Skeletal muscle satellite cell (primary cell): Measurements from ENCODE around the gene C10orf90.

Source experiments
- H3K27me3 ChIP-seq: 2 replicates; pipeline ENCODE4 v1.7.0; 2013; ENCODE audit warnings: low read length; ENCODE audit not compliant: control insufficient read depth, insufficient read depth
- H3K36me3 ChIP-seq: 2 replicates; pipeline ENCODE4 v1.7.0; 2013; ENCODE audit warnings: mild to moderate bottlenecking, control low read depth, low read length; ENCODE audit not compliant: insufficient read depth
- H3K4me1 ChIP-seq: 2 replicates; pipeline ENCODE4 v1.7.0; 2013; ENCODE audit warnings: low read length; ENCODE audit not compliant: control insufficient read depth, insufficient read depth
- H3K4me2 ChIP-seq: 2 replicates; pipeline ENCODE4 v1.7.0; 2013; ENCODE audit warnings: mild to moderate bottlenecking, low read length
- H3K4me3 ChIP-seq: 2 replicates; pipeline ENCODE4 v1.7.0; 2013; ENCODE audit warnings: low read length
- H3K9ac ChIP-seq: 2 replicates; pipeline ENCODE4 v1.7.0; 2013; ENCODE audit warnings: mild to moderate bottlenecking, low read depth, low read length, moderate library complexity
- H3K9me3 ChIP-seq: replicated peaks from 2 replicates; pipeline ENCODE4 v1.7.0; 2013; ENCODE audit warnings: mild to moderate bottlenecking, control low read depth, low read length

Gene C10orf90

DNA sequence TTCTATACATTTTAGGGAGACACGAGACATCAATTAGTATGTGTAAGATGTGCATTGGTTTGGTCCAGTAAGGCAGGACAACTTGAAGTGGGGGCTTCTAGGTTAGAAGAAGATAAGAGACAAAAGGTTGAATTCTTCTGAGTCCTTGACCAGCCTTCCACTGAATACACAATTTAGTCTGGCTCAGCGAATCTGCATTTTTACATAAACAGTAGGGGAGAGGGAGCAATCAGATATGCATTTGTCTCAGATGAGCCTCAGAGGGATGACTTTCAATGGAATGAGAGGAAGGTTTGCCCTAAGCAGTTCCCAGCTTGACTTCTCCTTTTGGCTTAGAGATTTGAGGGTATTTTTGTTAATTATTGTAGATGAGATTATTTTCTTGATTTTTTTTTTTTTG, 20.0 kb upstream of the C10orf90 start:
- no peak overlapping the region for H3K9ac ChIP-seq
- H3K4me3 ChIP-seq, result no peak overlapping the region
- H3K36me3 ChIP-seq, result no peaks in the 10 kb centered on the region
- no peak overlapping the region for H3K4me2 ChIP-seq
- H3K27me3 ChIP-seq, result peaks cover 3% of the 10 kb centered on the region
- H3K9me3 ChIP-seq, result no peaks in the 10 kb centered on the region
- no peaks in the 10 kb centered on the region for H3K4me1 ChIP-seq

DNA sequence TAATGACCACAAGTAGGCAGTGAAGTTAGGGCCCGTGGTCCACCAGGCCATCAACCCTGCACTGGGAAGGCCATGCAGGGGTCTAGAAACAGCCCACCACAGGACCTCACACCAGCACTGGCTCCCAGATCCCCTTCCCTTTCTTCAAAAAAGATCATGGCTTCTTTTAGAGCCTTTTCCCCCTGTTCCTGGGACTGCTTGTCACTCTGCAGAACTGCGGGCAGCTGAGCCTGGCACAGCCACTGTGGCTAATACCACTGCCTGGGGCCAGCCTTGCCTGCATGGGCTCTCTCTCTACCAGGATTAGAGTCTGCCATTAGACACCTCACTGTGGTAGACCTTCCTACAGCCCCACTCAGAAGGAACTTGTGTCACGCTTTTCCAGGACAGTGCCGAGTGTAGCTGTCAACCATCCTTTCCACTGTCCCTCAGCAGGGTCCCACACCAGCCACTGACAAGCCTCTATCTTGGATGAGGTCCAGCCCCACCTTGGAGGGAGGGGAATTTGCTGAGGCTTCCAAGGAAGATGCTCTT, 19.0 kb upstream of the C10orf90 start:
- no peak overlapping the region for H3K4me2 ChIP-seq
- no peak overlapping the region for H3K9ac ChIP-seq
- peaks cover 3% of the 10 kb centered on the region for H3K27me3 ChIP-seq
- no peak overlapping the region for H3K4me3 ChIP-seq
- no peaks in the 10 kb centered on the region for H3K4me1 ChIP-seq
- H3K36me3 ChIP-seq, result no peaks in the 10 kb centered on the region
- H3K9me3 ChIP-seq, result no peaks in the 10 kb centered on the region

DNA sequence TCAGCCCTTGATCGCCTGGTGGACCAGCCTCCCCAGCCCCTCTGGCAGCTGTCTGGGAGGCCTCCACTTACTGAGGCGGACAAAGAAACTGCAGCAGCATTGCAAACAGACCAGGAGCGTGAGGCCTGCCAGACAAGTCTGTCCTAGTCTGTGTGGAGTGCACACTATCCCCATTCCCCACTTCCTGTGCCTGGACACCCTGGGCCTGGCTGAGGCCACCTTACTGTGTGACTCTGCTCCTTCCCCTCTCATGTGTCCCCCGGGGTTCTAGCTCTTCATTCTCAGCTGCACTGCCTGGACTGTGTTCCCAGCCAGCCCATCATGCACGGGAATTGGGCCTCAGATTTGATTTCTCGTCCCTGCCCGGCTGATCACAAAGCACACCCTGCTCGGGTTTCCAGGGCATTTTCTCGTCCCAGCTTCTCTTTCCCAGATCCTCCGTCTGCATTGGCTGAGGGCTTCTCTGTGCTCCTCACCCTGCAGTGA, 16.7 kb upstream of the C10orf90 start:
- Histone ChIP-seq H3K4me2 (no peak overlapping the region), H3K9me3 (no peaks in the 10 kb centered on the region)

DNA sequence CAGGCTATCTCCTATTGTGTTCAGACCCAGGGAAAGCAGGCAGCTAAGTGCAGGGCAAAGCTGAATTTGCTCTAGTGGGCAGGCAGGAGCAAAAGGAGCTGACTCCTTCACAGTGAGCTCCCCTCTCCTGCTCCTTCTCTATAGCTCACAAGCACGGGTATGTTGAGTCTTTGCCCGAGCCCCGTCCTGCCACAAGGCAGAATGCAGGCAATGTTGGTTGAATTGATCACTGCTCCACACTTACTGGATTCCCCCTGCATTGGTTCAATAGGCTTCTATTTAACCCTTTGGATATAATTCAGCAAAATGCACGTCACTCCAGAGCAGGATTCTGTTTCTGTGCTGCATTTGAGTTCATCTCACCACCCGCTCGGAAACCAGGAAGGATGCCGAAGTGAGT, 16.2 kb upstream of the C10orf90 start:
- H3K4me2 ChIP-seq, result no peak overlapping the region
- H3K27me3 ChIP-seq, result peaks cover 3% of the 10 kb centered on the region
- no peak overlapping the region for H3K9ac ChIP-seq
- no peaks in the 10 kb centered on the region for H3K9me3 ChIP-seq
- no peak overlapping the region for H3K4me3 ChIP-seq
- H3K4me1 ChIP-seq, result no peaks in the 10 kb centered on the region
- no peaks in the 10 kb centered on the region for H3K36me3 ChIP-seq

More for the DNA sequence above, 16.7 kb upstream of the C10orf90 start:
- H3K27me3 ChIP-seq, result peaks cover 3% of the 10 kb centered on the region
- no peaks in the 10 kb centered on the region for H3K4me1 ChIP-seq
- no peaks in the 10 kb centered on the region for H3K36me3 ChIP-seq
- H3K4me3 ChIP-seq, result no peak overlapping the region
- no peak overlapping the region for H3K9ac ChIP-seq

DNA sequence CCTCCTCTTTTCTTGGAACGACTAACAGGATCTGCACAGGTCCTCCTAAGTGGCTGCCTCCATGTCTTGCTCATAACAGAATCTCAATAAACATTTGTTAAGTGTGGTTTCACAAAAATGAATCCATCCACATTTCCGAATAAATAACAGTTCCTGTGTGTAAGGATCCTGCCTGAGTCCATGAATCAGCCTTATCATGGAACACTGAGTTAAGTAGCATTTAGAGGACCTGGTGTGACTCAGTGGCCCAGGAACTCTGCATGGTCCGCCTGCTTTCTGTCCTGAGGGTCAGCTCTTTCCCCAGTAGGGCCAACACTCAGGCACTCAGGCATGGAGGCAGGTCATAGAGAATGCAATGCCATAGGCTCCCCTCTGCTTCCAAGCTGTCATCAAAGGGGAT, 15.8 kb upstream of the C10orf90 start:
- no peak overlapping the region for H3K9ac ChIP-seq
- H3K4me3 ChIP-seq, result no peak overlapping the region
- no peaks in the 10 kb centered on the region for H3K36me3 ChIP-seq
- peaks cover 3% of the 10 kb centered on the region for H3K27me3 ChIP-seq
- H3K4me2 ChIP-seq, result no peak overlapping the region
- H3K4me1 ChIP-seq, result no peaks in the 10 kb centered on the region
- H3K9me3 ChIP-seq, result no peaks in the 10 kb centered on the region

DNA sequence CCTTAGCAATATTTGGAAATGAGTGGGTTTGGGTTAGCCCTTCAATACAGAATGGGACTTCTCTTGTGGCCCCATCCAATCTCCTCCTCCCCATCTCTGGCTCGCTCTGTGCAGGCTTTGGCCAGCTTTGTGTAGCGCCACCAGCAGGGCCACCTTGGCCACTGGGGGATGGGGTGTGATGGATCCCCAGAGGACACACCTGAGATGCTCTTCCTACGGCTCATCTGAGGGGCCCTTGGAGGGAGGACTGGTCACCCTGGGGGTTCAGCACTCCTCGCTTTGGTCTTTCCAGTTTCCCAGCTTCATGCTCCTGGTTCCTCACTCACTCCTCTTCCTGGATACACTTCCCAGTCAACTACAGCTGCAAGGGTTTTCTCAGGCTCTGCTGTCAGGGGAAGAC, 15.3 kb upstream of the C10orf90 start:
- Histone ChIP-seq H3K4me2 (no peak overlapping the region), H3K9me3 (no peaks in the 10 kb centered on the region), H3K4me3 (no peak overlapping the region), H3K27me3 (peaks cover 3% of the 10 kb centered on the region), H3K4me1 (no peaks in the 10 kb centered on the region), H3K9ac (no peak overlapping the region), H3K36me3 (no peaks in the 10 kb centered on the region)

DNA sequence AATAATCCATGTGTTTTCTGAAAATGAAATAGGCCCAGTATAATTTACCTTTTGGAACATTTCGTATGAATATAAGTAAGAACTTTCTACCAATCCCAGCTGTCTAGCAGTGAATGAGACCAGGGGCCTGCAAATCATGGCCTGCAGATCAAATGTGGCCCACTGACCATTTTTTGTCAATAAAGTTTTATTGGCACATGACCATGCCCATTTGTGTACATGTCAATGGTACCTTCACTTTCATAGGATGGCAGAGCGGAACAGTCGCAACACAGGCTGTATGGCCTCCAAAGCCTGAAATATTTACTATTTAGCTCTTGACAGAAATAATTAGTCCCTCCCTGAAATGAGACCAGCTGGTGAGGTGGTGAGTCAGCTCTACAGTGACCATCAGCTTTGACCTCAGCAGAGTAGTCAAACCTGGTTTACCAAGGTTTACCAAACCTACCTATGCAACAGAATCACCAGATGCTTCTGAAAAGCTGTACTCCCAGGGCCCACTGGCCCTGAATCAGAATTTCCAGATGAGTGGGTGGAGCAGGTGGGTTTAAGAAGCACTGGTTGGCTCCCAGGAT, 13.8 kb upstream of the C10orf90 start:
- Histone ChIP-seq H3K4me1 (no peaks in the 10 kb centered on the region), H3K9ac (no peak overlapping the region), H3K27me3 (peaks cover 3% of the 10 kb centered on the region), H3K9me3 (no peaks in the 10 kb centered on the region), H3K4me3 (no peak overlapping the region), H3K36me3 (no peaks in the 10 kb centered on the region), H3K4me2 (no peak overlapping the region)

DNA sequence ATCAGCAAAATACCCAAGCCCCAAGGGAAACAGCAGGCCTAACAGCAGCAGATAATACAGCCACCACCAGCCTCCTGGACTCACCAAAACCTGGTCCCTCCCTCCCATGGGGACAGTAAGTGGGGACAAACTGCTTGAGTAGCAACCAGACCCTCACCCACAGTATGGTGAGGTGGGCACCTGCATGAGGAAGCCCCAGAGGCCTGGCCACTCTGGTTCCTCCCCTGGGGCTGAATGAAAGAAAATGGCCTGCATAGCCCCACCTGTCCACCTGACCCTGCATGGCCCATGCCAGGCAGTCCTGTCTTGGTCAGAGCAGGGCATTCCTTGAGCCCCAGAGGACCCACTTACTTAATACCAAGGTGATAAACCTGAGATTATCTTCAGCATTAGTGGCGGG, 13.0 kb upstream of the C10orf90 start:
- no peaks in the 10 kb centered on the region for H3K36me3 ChIP-seq
- no peak overlapping the region for H3K9ac ChIP-seq
- no peaks in the 10 kb centered on the region for H3K9me3 ChIP-seq
- no peak overlapping the region for H3K4me3 ChIP-seq
- no peaks in the 10 kb centered on the region for H3K4me1 ChIP-seq
- peaks cover under 1% of the 10 kb centered on the region for H3K27me3 ChIP-seq
- no peak overlapping the region for H3K4me2 ChIP-seq

DNA sequence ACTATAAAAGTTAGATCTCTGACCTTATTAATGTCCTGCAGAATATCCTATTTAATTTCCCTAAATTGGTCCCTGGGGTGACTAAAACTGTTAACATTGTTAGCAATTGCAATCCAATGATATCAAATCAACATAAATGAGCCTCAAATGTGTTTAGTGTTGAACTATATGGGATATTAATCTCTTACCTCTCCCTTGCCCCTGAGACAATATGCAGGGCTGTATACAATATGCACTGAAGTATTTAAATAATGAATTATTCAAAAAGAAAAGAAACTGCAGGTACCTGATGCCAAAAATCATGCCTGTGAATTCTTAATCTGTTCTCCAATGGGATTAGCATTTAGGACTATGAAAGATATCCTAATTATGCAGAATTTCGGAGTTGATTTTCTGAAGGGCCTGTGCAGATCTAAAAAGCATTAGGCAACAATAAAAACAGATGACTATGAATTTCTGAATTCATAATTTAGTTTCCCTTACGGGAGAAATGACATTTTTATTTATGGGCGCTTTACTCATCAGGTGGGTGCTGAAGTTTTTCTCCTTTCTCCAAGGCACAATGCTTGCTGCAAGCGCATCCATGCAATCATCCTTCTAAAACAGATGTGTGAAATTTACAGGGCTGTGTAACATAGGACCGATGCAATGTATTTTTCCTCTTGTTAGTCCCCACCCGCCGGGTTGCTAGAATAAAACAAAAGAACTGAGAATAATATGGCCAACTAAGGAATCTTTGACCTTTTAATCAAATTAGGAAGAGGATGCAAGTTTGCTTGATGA, 5.4 kb upstream of the C10orf90 start:
- Histone ChIP-seq H3K4me3 (no peak overlapping the region), H3K4me2 (no peak overlapping the region), H3K4me1 (no peaks in the 10 kb centered on the region), H3K9me3 (no peaks in the 10 kb centered on the region), H3K36me3 (no peaks in the 10 kb centered on the region), H3K9ac (no peak overlapping the region), H3K27me3 (peaks cover 17% of the 10 kb centered on the region)

DNA sequence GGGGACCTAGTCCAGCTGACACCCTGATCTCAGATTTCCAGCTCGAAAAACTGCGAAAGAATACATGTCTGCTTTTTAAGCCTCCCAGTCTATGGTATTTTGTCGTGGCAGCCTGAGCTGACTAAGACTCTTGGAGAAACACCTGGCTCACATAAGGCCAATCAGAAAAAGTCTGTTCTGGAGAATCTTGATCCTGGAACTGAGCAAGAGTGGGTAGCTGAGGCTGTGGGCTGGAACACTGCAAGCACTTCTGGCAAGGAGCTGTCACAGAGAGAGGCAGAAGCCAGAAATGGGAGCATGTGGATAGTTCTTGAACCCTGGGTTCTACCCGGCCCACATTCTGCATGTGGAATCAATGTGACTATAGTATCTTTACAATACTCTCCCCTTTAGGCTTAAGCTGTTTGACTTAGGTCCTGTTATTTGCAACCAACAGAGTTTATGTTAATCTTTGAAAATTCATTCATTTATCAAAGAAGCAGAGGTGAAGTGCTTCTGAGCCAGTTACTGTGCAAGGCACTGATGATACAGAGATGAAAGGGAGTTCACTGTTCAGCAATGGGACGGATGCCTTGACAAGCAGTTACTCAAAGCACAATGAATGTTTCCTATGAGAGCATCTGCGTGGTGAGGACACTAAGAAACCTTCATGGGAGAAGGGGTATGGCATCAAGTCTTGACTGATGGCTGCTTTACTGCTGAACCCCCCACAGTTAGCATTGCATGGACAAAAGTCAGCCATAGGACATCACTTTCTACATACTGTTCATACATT, 4.4 kb upstream of the C10orf90 start:
- Histone ChIP-seq H3K4me3 (no peak overlapping the region), H3K9me3 (no peaks in the 10 kb centered on the region), H3K36me3 (no peaks in the 10 kb centered on the region), H3K27me3 (peaks cover 17% of the 10 kb centered on the region), H3K4me1 (no peaks in the 10 kb centered on the region), H3K9ac (no peak overlapping the region), H3K4me2 (no peak overlapping the region)

DNA sequence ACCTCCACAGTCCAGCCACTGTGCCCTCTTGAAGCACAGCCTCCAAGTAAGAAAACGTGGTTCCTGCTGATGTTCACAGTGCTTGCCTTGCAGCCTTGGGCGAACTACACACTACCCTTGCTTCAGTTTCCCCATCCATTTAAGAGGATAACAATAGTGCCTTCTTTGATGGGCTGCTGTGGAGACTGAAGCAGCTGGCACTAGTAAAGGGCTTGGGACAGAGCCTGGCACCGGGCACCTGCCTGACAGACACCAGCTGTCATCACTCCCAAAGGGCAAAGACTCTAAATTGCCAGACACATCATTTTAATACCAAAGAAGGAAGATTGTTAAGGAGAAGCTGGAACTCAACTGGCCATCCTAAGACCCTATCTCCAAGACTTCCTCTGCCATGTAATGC, 3.1 kb upstream of the C10orf90 start:
- Histone ChIP-seq H3K27me3 (peaks cover 17% of the 10 kb centered on the region), H3K4me1 (no peaks in the 10 kb centered on the region), H3K4me3 (no peak overlapping the region), H3K9me3 (no peaks in the 10 kb centered on the region), H3K36me3 (no peaks in the 10 kb centered on the region), H3K9ac (no peak overlapping the region), H3K4me2 (no peak overlapping the region)
